Neural progenitor cell (in vitro differentiated cells): ENCODE results near the gene ARHGEF25.

Experiments used
- EZH2 ChIP-seq: fragments of 200-600 bp; sonication (generic); IDR thresholded peaks from 2 replicates; pipeline ENCODE4 v1.6.1; 2017; ENCODE audit warnings: antibody characterized with exemption, mild to moderate bottlenecking, moderate library complexity
- TF ChIP-seq, protein P1 (sequence below): fragments of 200-600 bp; sonication (generic); IDR thresholded peaks from 2 replicates; pipeline ENCODE4 v1.5.1; 2017; ENCODE audit warnings: antibody characterized with exemption, mild to moderate bottlenecking

DNA sequence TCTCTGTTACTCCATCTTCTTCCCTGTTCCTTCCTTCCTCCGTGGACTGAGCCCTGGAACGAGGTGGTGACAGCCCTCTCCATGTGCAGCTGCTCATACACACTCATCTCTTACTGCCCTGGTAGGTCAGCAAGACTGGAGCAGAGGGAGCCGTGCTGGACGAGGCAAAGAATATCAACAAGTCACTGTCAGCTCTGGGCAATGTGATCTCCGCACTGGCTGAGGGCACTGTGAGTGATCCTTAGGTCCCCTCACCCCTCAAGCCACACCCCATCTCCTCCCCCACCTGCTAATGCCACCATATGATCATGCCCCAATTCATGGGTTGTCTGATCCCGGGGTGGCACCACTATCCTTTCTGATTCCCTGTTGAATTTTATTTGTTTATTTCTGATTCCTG is 42.4 kb upstream of the ARHGEF25 start:
- TF ChIP-seq EZH2, result no peak
- TF ChIP-seq, protein P1, sequence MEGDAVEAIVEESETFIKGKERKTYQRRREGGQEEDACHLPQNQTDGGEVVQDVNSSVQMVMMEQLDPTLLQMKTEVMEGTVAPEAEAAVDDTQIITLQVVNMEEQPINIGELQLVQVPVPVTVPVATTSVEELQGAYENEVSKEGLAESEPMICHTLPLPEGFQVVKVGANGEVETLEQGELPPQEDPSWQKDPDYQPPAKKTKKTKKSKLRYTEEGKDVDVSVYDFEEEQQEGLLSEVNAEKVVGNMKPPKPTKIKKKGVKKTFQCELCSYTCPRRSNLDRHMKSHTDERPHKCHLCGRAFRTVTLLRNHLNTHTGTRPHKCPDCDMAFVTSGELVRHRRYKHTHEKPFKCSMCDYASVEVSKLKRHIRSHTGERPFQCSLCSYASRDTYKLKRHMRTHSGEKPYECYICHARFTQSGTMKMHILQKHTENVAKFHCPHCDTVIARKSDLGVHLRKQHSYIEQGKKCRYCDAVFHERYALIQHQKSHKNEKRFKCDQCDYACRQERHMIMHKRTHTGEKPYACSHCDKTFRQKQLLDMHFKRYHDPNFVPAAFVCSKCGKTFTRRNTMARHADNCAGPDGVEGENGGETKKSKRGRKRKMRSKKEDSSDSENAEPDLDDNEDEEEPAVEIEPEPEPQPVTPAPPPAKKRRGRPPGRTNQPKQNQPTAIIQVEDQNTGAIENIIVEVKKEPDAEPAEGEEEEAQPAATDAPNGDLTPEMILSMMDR, result no peak
